Natural killer cell (primary cell): ENCODE measurements around the gene TMC1. TPM values are rescaled to one million over a fixed set of nuclear protein-coding genes. Genes with fewer than 3 reads are reported as not detected.

Experiments
- ATAC-seq, 3 donors: fragments of 150-1000 bp in 2 of 3; fragments of 200-7000 bp in 1 of 3; cut with Tn5 transposase; 1 replicate in 1 of 3; 2 replicates in 2 of 3; pipeline ENCODE4 v1.10.0; 2021; ENCODE audit warnings: mild to moderate bottlenecking in 2 of 3, moderate library complexity in 2 of 3
- DNase-seq, 2 donors: peaks; one replicate each; pipeline versions ENCODE4 v3.0.0 to v3.0.0-alpha.2; 2013 to 2021; ENCODE audit warnings: mixed read lengths in 1 of 2
- H3K27ac ChIP-seq: one replicate; pipeline ENCODE4 v1.5.1; 2013; ENCODE audit warnings: mild to moderate bottlenecking, low read length
- H3K27me3 ChIP-seq: one replicate; pipeline ENCODE4 v1.6.1; 2013; ENCODE audit warnings: low read length; ENCODE audit not compliant: control insufficient read depth, insufficient read depth
- H3K36me3 ChIP-seq: one replicate; pipeline ENCODE4 v1.6.1; 2013; ENCODE audit warnings: low read length; ENCODE audit not compliant: control insufficient read depth, insufficient read depth
- H3K4me1 ChIP-seq: one replicate; pipeline ENCODE4 v1.6.1; 2013; ENCODE audit warnings: low read length; ENCODE audit not compliant: control insufficient read depth, insufficient read depth
- H3K4me3 ChIP-seq: one replicate; pipeline ENCODE4 v1.5.1; 2013; ENCODE audit warnings: low read length
- H3K9me3 ChIP-seq: one replicate; pipeline ENCODE4 v1.6.1; 2013; ENCODE audit warnings: low read length; ENCODE audit not compliant: control insufficient read depth, insufficient read depth
- H3K27ac Mint-ChIP-seq, 2 donors: one replicate each; pipeline ENCODE4 v1.8.0; 2022; ENCODE audit warnings: mild to moderate bottlenecking in 2 of 2, mixed read lengths in 2 of 2, moderate library complexity in 1 of 2
- H3K27me3 Mint-ChIP-seq, 2 donors: one replicate each; pipeline ENCODE4 v1.8.0; 2022; ENCODE audit warnings: low read depth in 2 of 2, mixed read lengths in 2 of 2
- H3K36me3 Mint-ChIP-seq: one replicate; pipeline ENCODE4 v1.8.0; 2022; ENCODE audit warnings: mixed read lengths
- H3K4me1 Mint-ChIP-seq, 2 donors: one replicate each; pipeline ENCODE4 v1.8.0; 2022; ENCODE audit warnings: mixed read lengths in 2 of 2
- H3K4me3 Mint-ChIP-seq: one replicate; pipeline ENCODE4 v1.8.0; 2022; ENCODE audit warnings: mild to moderate bottlenecking, moderate library complexity, mixed read lengths
- H3K9me3 Mint-ChIP-seq, 2 donors: one replicate each; pipeline ENCODE4 v1.8.0; 2022; ENCODE audit warnings: mixed read lengths in 2 of 2
- WGBS: methylation state at CpG from one replicate; pipeline ENCODE4 v1.1.7; 2013; ENCODE audit warnings: missing lambda C conversion rate; ENCODE audit not compliant: insufficient coverage; 5-methylcytosine and 5-hydroxymethylcytosine counted together
- intact Hi-C: fragments of 100-400 bp; cut with micrococcal nuclease; formaldehyde crosslinking; loops from one replicate; pipeline ENCODE4 v1.14.2; 2022
- total RNA-seq, 4 donors: library from RNA; stranded (reverse); fragments of 120-200 nt in 1 of 4; gene quantifications; one replicate each; pipeline versions ENCODE4 v1.2.3 to v1.2.4, GENCODE V29; 2013 to 2022
- TF ChIP-seq, protein P1 (sequence below): fragments of 200-600 bp; IDR thresholded peaks from one replicate; pipeline ENCODE4 v1.8.0; 2022; ENCODE audit warnings: antibody characterized with exemption

TMC1 gene
- total RNA-seq, 3 donors from 2014 or later (not counting 1 experiment from before 2014, with no cell fraction given) = not detected

DNA sequence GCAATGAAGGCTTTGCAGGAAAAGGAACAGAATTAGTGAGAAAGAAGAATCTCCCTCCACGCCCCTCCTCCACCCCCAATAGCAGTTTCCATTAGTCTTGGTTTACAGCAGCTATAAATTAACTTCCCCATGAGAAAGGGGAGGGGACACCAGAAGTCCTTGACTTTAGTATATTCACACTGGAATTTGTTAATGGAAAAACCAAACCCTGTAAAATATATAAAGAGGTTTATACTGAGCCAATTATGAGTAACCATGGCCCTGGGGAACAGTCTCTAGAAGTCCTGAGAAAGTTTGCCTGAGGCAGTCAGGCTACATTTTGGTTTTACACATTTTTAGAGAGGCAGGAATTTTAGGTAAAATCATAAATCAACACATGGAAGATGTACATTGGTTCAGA, 342.9 kb downstream of the TMC1 start:
- Histone ChIP-seq H3K4me1 (no peaks in the 10 kb centered on the region), H3K36me3 (no peaks in the 10 kb centered on the region), H3K27me3 (no peaks in the 10 kb centered on the region), H3K9me3 (no peaks in the 10 kb centered on the region), H3K27ac (no peak overlapping the region), H3K4me3 (no peak overlapping the region)
- H3K9me3 Mint-ChIP-seq = no peaks in the 10 kb centered on the region
- H3K27me3 Mint-ChIP-seq = peaks cover 3 to 37% of the 10 kb centered on the region in 2 donors
- no peaks in the 10 kb centered on the region for H3K36me3 Mint-ChIP-seq
- no peak for ATAC-seq
- WGBS = no CpG with 5 or more reads among the region's 1 CpG
- no peak overlapping the region for H3K27ac Mint-ChIP-seq
- DNase-seq = no peak
- TF ChIP-seq, protein P1, sequence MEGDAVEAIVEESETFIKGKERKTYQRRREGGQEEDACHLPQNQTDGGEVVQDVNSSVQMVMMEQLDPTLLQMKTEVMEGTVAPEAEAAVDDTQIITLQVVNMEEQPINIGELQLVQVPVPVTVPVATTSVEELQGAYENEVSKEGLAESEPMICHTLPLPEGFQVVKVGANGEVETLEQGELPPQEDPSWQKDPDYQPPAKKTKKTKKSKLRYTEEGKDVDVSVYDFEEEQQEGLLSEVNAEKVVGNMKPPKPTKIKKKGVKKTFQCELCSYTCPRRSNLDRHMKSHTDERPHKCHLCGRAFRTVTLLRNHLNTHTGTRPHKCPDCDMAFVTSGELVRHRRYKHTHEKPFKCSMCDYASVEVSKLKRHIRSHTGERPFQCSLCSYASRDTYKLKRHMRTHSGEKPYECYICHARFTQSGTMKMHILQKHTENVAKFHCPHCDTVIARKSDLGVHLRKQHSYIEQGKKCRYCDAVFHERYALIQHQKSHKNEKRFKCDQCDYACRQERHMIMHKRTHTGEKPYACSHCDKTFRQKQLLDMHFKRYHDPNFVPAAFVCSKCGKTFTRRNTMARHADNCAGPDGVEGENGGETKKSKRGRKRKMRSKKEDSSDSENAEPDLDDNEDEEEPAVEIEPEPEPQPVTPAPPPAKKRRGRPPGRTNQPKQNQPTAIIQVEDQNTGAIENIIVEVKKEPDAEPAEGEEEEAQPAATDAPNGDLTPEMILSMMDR = no peak
- intact Hi-C loops = no loop called here
- no peak overlapping the region for H3K4me3 Mint-ChIP-seq
- H3K4me1 Mint-ChIP-seq = no peaks in the 10 kb centered on the region

- Histone ChIP-seq H3K36me3 (no peaks in the 10 kb centered on the region), H3K4me1 (no peaks in the 10 kb centered on the region), H3K27me3 (no peaks in the 10 kb centered on the region), H3K4me3 (no peak overlapping the region), H3K27ac (no peak overlapping the region), H3K9me3 (no peaks in the 10 kb centered on the region)
- no peak overlapping the region for H3K27ac Mint-ChIP-seq
- 66% methylated on average over 3 of the region's 3 CpGs for WGBS
- intact Hi-C loops = loop anchor here (1.0 to 5.0 kb wide), 2 partner anchors 12 to 211 kb away; no protein-coding TSS in a partner anchor
- H3K9me3 Mint-ChIP-seq = no peaks in the 10 kb centered on the region
- H3K4me3 Mint-ChIP-seq = no peak overlapping the region
- H3K4me1 Mint-ChIP-seq = peaks cover 0 to under 1% of the 10 kb centered on the region in 2 donors
- DNase-seq (no peak), ATAC-seq (no peak)
- H3K36me3 Mint-ChIP-seq = no peaks in the 10 kb centered on the region
- TF ChIP-seq, protein P1 = no peak
- peaks cover 6 to 21% of the 10 kb centered on the region in 2 donors for H3K27me3 Mint-ChIP-seq
Observed at GRCh38 chr9:72871685-72872084, 350.3 kb downstream of the TMC1 start.

- peaks cover 3 to 16% of the 10 kb centered on the region in 2 donors for H3K27me3 Mint-ChIP-seq
- H3K27me3 ChIP-seq = no peaks in the 10 kb centered on the region
- no peaks in the 10 kb centered on the region for H3K36me3 ChIP-seq
- no peak for DNase-seq
- no peaks in the 10 kb centered on the region for H3K9me3 Mint-ChIP-seq
- H3K27ac ChIP-seq = no peak overlapping the region
- no peaks in the 10 kb centered on the region for H3K36me3 Mint-ChIP-seq
- H3K4me1 Mint-ChIP-seq = peaks cover 0 to 4% of the 10 kb centered on the region in 2 donors
- H3K4me3 Mint-ChIP-seq = no peak overlapping the region
- intact Hi-C loops = loop anchor here (5.0 kb wide), 1 partner anchor 210 kb away; no protein-coding TSS in a partner anchor
- 65% methylated on average over 2 of the region's 2 CpGs for WGBS
- TF ChIP-seq, protein P1 = no peak
- no peak overlapping the region for H3K27ac Mint-ChIP-seq
- no peaks in the 10 kb centered on the region for H3K9me3 ChIP-seq
- H3K4me3 ChIP-seq = no peak overlapping the region
- H3K4me1 ChIP-seq = no peaks in the 10 kb centered on the region
- no peak for ATAC-seq
Observed at GRCh38 chr9:72872718-72873117, 351.3 kb downstream of the TMC1 start.

DNA sequence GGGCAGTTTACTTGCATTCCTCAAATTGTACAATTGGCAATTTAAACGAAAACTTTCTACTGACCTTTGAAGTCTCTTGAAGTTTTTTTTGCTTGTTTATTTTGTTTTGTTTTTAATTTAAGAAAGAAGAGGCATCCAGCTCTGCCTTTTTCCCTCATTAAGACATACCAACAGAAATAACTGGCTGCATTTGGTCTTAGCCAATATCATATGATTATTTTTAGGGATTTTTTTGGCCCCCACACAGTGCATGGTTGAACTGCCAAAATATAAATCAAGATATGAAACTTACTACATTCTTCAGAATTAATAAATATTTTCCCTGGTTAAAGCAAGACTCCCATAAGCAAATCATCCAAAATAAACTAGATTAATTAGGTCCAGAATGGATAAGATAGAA, 352.0 kb downstream of the TMC1 start:
- Mint-ChIP-seq H3K4me1 (peaks cover 0 to 4% of the 10 kb centered on the region in 2 donors), H3K4me3 (no peak overlapping the region), H3K27me3 (peaks cover 3 to 12% of the 10 kb centered on the region in 2 donors), H3K9me3 (no peaks in the 10 kb centered on the region), H3K27ac (no peak overlapping the region), H3K36me3 (no peaks in the 10 kb centered on the region)
- Histone ChIP-seq H3K9me3 (no peaks in the 10 kb centered on the region), H3K27me3 (no peaks in the 10 kb centered on the region), H3K4me3 (no peak overlapping the region), H3K36me3 (no peaks in the 10 kb centered on the region), H3K27ac (no peak overlapping the region), H3K4me1 (no peaks in the 10 kb centered on the region)
- intact Hi-C loops = loop anchor here (5.0 kb wide), 1 partner anchor 209 kb away; no protein-coding TSS in a partner anchor
- TF ChIP-seq, protein P1 = no peak
- no peak for ATAC-seq
- no CpG with 5 or more reads among the region's 1 CpG for WGBS
- no peak for DNase-seq
